HL-60/S4 treated with retinoic acid at 250 ng/mL for 4 days and 3 days (cell line): Measurements from ENCODE around the gene TRIM3.
"Not testable (repeated sequence)": the region's sequence is repeated elsewhere in the genome, so short reads cannot be mapped to it uniquely, and the experiment has no call there.

Experiments
- in situ Hi-C: fragments of 300-500 bp; cut with MboI; formaldehyde crosslinking; loops from 2 replicates; pipeline ENCODE4 v1.7.0; 2022; ENCODE audit warnings: low sequenced_read_pairs

Gene TRIM3

DNA sequence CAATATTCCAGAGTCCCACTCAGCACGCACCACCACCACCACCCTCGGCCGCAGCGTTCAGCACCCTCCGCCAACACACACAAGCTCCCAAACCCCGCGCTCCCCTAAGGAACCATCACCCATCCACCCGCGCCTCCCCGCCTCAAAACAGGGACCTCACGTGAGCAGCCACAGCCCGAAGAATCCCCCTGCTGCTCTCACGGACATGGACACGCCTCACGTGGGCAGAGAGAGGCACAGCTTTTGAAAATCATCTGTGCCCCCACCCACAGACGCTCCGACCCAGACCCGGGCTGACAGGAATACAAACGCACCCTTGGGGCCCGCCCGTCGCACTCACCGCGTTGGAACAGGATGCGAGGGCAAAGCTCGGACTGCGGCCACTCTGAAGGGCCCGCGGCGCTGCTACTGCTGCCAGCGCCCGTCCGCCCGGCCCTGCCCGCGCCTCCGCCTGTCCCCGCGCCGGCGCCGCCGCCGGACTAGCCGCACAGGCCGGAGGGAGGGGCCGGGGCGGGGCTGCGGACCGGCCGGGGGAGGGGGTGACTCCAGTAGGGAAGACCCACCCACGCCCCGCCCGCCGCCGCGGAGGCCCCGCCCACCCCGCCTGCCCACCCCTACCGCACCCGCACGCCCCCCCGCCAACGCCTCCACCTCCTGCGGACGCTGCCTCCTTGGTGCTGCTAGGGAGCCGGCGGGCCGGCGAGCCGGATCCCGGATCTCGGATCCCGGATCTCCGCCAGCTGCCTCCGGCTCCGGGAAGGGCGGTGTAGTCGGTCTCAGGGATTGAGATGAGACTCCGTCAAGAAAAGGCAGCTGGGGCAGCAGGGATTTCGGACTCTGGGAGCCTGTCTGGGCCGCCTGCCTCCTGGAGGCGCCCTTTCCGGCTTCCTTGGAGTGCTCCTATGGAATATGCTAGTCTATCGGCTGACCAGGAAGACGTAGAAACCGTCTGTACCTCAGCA is at the start of gene TRIM3:
Gene TRIM3, minus strand, starts transcription at position 491 of the 962 bp plus-strand sequence. CDS start 8,246 bp downstream, outside the sequence.
- in situ Hi-C loops: no loop called here

GRCh38 chr11:6523253-6523652 is 49.5 kb upstream of the TRIM3 start:
- in situ Hi-C loops: no loop called here

- in situ Hi-C loops: not testable (repeated sequence)
Measured at GRCh38 chr11:6521946-6522345, 48.2 kb upstream of the TRIM3 start.

DNA sequence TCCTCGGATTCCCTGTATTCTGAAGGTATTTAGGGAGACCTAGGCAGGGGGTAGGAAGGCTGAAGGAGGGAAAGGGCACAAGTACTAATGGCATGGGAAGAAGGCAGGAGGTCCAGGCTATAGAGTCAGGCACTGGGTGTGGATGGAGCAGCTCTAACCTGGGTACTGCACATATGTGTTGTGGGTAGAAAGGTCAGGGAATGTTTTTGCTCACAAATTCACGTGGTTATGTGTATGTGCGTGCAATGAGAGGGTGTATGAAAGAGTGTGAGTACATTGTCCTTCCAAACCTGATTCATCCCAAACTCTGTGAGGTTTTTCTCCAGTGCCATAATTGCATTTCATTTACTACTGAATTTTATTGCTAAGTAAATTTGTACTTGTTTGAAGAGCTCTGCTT is 46.5 kb upstream of the TRIM3 start:
- in situ Hi-C loops: no loop called here

- in situ Hi-C loops: no loop called here
Measured at GRCh38 chr11:6516865-6517264, 43.1 kb upstream of the TRIM3 start.

DNA sequence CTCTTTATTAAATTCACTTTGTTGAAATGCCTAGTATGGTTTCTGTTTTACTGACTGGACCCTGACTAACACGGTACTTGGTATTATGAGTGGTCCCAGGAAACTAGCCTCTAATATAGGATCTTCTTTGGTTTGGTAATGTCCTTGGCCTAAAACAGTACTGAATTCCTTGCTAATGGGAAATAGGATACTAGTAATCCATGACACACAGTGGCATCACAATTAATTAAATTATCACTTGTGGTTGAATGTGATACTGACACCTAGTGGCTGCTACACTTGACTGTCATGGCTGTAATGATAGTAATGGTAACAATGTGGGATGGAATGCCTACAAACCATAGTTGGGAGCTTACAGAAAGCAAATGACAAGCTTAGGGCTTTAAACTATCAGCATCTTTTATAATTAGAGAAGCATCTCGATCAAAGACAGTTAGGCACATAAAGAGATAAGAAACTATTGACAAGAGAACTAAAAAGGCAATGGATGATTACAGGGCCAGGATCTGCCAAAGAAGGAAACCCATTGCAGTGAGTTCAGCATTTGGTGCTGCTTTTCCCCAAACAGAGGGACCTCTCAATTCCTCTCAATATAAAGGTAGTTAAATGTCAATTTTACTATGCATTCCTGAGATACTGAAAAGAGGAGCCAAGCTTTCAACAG is 32.0 kb upstream of the TRIM3 start:
- in situ Hi-C loops: no loop called here

- in situ Hi-C loops: no loop called here
Measured at GRCh38 chr11:6504166-6504565, 30.4 kb upstream of the TRIM3 start.

- in situ Hi-C loops: no loop called here
Measured at GRCh38 chr11:6502382-6502781, 28.6 kb upstream of the TRIM3 start.

GRCh38 chr11:6498544-6498943 is 24.8 kb upstream of the TRIM3 start:
- in situ Hi-C loops: no loop called here

GRCh38 chr11:6498121-6498520 is 24.4 kb upstream of the TRIM3 start:
- in situ Hi-C loops: no loop called here

GRCh38 chr11:6497069-6497839 is 23.5 kb upstream of the TRIM3 start, which contains the start of gene DNHD1:
Gene DNHD1 (plus strand): TSS chr11:6497280. CDS start chr11:6498216, 936 bp downstream.
- in situ Hi-C loops: no loop called here

- in situ Hi-C loops: no loop called here
Measured at GRCh38 chr11:6489306-6489705, 15.6 kb upstream of the TRIM3 start.

- in situ Hi-C loops: no loop called here
Measured at GRCh38 chr11:6488821-6489220, 15.1 kb upstream of the TRIM3 start.

- in situ Hi-C loops: no loop called here
Measured at GRCh38 chr11:6488342-6488741, 14.6 kb upstream of the TRIM3 start.

GRCh38 chr11:6486938-6487337 is 13.2 kb upstream of the TRIM3 start:
- in situ Hi-C loops: no loop called here

DNA sequence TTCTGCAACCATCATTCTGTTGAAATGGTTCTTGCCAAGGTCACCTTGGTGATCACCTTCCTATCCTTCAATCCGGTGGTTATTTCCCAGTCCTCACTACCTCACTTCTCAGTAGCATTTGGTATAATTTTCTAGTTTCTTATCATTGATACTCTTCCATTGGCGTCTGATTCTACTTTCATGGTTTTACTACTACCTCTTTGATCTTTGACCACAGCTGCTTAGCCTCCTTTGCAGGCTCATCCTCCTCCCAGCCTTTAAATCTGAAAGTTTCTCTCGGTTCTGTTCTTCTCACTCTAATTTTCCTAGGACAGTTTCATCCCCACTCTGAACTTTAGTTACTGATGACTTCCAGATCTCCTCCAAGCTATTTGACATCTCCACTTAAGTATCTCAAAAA is 12.5 kb upstream of the TRIM3 start:
- in situ Hi-C loops: no loop called here

DNA sequence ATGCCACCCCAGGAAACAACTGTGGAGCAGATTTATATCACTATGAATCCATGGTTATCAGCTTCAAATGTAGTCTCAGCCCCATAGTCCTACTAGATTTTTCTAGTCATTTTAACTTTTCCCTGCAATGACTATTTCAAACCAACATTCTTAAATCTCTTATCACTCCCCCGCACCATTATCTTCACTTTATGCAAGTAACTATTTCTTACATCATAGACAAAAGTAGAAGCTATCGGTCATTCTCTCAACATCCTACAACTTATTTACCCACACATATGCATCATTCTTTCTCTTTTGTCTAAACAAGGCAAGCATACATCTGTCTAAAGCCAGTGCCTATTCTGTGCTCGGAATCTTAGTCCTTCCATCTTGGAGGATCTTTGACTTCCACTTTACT is 11.9 kb upstream of the TRIM3 start:
- in situ Hi-C loops: no loop called here

- in situ Hi-C loops: no loop called here
Measured at GRCh38 chr11:6483015-6483414, 9.3 kb upstream of the TRIM3 start.

DNA sequence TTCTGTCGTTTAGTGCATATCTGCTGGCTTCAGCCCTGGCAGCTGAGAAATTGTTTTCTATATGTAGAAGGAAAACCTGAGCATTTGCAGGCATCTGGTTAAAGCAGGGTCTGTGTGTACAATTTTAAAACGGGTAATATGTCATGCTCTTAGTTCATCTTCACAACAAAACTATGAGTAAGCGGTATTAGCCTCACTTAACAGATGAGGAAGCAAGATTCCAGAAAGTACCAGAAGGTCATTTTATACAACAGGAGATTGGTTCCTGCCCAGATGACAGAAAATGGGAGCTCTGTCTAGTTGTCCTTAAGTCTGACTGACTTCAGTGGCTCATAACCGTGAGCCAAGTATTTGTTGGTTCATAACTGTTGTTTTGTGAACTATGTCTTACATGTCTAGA is 8.7 kb upstream of the TRIM3 start:
- in situ Hi-C loops: no loop called here

DNA sequence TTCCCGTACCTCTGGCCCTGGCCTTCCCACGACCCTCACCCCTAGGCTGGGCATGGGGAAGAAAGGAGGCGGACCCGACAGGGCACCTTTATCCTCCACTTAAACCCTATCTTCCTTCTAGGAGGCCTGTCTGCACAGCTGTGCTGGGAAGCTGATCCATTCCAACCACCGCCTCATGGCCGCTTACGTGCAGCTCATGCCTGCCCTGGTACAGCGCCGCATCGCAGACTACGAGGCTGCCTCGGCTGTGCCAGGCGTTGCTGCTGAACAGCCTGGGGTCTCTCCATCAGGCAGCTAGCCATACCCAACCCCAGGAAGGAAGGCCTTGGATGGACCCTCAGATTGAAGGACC is 8.2 kb upstream of the TRIM3 start:
- in situ Hi-C loops: no loop called here
